Measurements from ENCODE around the gene SLC35B2. TPM values are rescaled to one million over a fixed set of nuclear protein-coding genes. Genes with fewer than 3 reads are reported as not detected.

The SLC35B2 gene
- total RNA-seq, 1 donor from 2014 or later, result 77.0 TPM

- peaks cover 81% of the 10 kb centered on the region for H3K4me1 Mint-ChIP-seq (ENCODE audit: unreplicated experiment)
- TF ChIP-seq CTCF (IDR thresholded peaks at IDR 0.05), result no peak
Measured at GRCh38 chr6:44222486-44223318, 34.6 kb downstream of the SLC35B2 start.

GRCh38 chr6:44221961-44222335, 35.4 kb downstream of the SLC35B2 start:
- no peaks in the 10 kb centered on the region for H3K9me3 Mint-ChIP-seq (ENCODE audit: unreplicated experiment)
- no peak for DNase-seq (ENCODE audit: extremely low spot score, unreplicated experiment)
- peak overlapping the region; percentile 77 for H3K4me3 Mint-ChIP-seq (ENCODE audit: unreplicated experiment)
- H3K27me3 Mint-ChIP-seq (ENCODE audit: unreplicated experiment), result no peaks in the 10 kb centered on the region
- H3K27ac Mint-ChIP-seq (ENCODE audit: unreplicated experiment), result peak overlapping the region; percentile 99
- no peaks in the 10 kb centered on the region for H3K36me3 Mint-ChIP-seq (ENCODE audit: unreplicated experiment)
- TF ChIP-seq CTCF (IDR thresholded peaks at IDR 0.05), result no peak
- H3K4me1 Mint-ChIP-seq (ENCODE audit: unreplicated experiment), result peaks cover 79% of the 10 kb centered on the region

More at GRCh38 chr6:44222486-44223318, 34.6 kb downstream of the SLC35B2 start:
- H3K9me3 Mint-ChIP-seq (ENCODE audit: unreplicated experiment), result no peaks in the 10 kb centered on the region
- H3K27me3 Mint-ChIP-seq (ENCODE audit: unreplicated experiment), result no peaks in the 10 kb centered on the region
- DNase-seq (ENCODE audit: extremely low spot score, unreplicated experiment), result no peak
- H3K27ac Mint-ChIP-seq (ENCODE audit: unreplicated experiment), result peak overlapping the region; percentile 99
- H3K4me3 Mint-ChIP-seq (ENCODE audit: unreplicated experiment), result peak overlapping the region; percentile 77
- no peaks in the 10 kb centered on the region for H3K36me3 Mint-ChIP-seq (ENCODE audit: unreplicated experiment)

- H3K4me1 Mint-ChIP-seq (ENCODE audit: unreplicated experiment), result peaks cover 79% of the 10 kb centered on the region
- peak; percentile 97 for DNase-seq (ENCODE audit: extremely low spot score, unreplicated experiment)
- H3K36me3 Mint-ChIP-seq (ENCODE audit: unreplicated experiment), result no peaks in the 10 kb centered on the region
- H3K9me3 Mint-ChIP-seq (ENCODE audit: unreplicated experiment), result no peaks in the 10 kb centered on the region
- no peaks in the 10 kb centered on the region for H3K27me3 Mint-ChIP-seq (ENCODE audit: unreplicated experiment)
- TF ChIP-seq CTCF (IDR thresholded peaks at IDR 0.05), result peak; percentile 82
- peak overlapping the region; percentile 99 for H3K27ac Mint-ChIP-seq (ENCODE audit: unreplicated experiment)
- peak overlapping the region; percentile 77 for H3K4me3 Mint-ChIP-seq (ENCODE audit: unreplicated experiment)
Measured at GRCh38 chr6:44221291-44221960, 35.9 kb downstream of the SLC35B2 start.

GRCh38 chr6:44220913-44221290, 36.4 kb downstream of the SLC35B2 start:
- Mint-ChIP-seq H3K9me3 (ENCODE audit: unreplicated experiment) (no peaks in the 10 kb centered on the region), H3K4me3 (ENCODE audit: unreplicated experiment) (peak overlapping the region; percentile 43), H3K36me3 (ENCODE audit: unreplicated experiment) (no peaks in the 10 kb centered on the region), H3K4me1 (ENCODE audit: unreplicated experiment) (peaks cover 75% of the 10 kb centered on the region), H3K27me3 (ENCODE audit: unreplicated experiment) (no peaks in the 10 kb centered on the region), H3K27ac (ENCODE audit: unreplicated experiment) (peak overlapping the region; percentile 99)
- DNase-seq (ENCODE audit: extremely low spot score, unreplicated experiment), result no peak
- no peak for TF ChIP-seq CTCF (IDR thresholded peaks at IDR 0.05)

Data from osteocyte (in vitro differentiated cells).